ENCODE data around the gene KLRC4.

DNA sequence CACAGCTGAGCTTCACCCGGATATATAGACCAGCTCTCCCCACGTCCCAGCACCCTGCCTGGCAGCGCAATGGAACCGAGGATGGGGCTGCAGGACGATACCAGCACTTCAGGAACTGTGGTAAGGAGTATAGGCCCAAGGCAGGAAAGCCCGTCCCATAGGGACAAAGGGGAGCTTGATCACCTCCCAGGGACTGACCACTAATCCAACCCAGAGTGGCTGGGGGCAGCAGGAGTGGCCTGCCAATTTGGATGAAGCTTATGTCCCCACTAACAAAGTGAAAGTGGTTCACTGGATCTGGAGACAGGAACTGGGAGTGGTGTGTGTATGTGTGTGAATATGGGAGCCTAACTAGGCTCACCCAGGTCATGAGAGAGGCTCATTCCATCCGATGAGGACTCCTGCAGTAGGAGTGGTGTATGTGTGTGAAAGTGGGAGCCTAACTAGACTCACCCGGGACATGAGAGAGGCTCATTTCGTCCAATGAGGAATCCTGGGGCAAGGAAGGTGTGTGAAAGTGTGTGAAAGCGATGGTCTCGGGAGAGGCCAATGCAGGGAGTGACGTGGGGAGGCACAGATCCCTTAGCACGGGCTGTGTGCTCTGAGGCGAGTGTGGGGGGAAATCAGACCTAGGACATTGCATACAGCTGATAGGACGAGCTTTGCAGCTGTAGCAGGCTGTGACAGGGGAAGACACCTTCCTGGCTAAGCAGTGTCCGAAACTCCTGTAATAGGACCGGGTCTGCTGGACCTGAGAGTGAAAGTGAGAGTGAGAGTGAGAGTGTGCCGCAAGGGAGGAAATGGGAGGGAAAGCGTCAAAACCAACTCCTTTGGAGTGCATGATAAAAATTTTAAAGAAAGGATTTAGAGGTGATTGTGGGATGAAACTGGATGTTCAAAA lies 45.4 kb downstream of the KLRC4 start:
- TF ChIP-seq EZH2 (IDR thresholded peaks at IDR 0.05; ENCODE audit: low read length, missing control alignments) = no peak
- TF ChIP-seq, protein P1, sequence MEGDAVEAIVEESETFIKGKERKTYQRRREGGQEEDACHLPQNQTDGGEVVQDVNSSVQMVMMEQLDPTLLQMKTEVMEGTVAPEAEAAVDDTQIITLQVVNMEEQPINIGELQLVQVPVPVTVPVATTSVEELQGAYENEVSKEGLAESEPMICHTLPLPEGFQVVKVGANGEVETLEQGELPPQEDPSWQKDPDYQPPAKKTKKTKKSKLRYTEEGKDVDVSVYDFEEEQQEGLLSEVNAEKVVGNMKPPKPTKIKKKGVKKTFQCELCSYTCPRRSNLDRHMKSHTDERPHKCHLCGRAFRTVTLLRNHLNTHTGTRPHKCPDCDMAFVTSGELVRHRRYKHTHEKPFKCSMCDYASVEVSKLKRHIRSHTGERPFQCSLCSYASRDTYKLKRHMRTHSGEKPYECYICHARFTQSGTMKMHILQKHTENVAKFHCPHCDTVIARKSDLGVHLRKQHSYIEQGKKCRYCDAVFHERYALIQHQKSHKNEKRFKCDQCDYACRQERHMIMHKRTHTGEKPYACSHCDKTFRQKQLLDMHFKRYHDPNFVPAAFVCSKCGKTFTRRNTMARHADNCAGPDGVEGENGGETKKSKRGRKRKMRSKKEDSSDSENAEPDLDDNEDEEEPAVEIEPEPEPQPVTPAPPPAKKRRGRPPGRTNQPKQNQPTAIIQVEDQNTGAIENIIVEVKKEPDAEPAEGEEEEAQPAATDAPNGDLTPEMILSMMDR (conservative IDR thresholded peaks at IDR 0.05 in 1 of 2, IDR thresholded peaks at IDR 0.05 in 1 of 2; ENCODE audit: low read depth in 1 of 2, low read length in 2 of 2) = no peak

Measured in fibroblast of lung (primary cell).